GM18868 (cell line): Measurements from ENCODE around the gene MPDZ.
A peak's percentile ranks its signal among the peaks of the same experiment; 100 is the strongest.

ENCODE experiments used
- ATAC-seq: cut with Tn5 transposase; IDR thresholded peaks from one replicate; pipeline ENCODE4 v1.9.1; 2021; ENCODE audit warnings: mild to moderate bottlenecking, moderate library complexity; ENCODE audit not compliant: unreplicated experiment

The MPDZ gene, protein sequence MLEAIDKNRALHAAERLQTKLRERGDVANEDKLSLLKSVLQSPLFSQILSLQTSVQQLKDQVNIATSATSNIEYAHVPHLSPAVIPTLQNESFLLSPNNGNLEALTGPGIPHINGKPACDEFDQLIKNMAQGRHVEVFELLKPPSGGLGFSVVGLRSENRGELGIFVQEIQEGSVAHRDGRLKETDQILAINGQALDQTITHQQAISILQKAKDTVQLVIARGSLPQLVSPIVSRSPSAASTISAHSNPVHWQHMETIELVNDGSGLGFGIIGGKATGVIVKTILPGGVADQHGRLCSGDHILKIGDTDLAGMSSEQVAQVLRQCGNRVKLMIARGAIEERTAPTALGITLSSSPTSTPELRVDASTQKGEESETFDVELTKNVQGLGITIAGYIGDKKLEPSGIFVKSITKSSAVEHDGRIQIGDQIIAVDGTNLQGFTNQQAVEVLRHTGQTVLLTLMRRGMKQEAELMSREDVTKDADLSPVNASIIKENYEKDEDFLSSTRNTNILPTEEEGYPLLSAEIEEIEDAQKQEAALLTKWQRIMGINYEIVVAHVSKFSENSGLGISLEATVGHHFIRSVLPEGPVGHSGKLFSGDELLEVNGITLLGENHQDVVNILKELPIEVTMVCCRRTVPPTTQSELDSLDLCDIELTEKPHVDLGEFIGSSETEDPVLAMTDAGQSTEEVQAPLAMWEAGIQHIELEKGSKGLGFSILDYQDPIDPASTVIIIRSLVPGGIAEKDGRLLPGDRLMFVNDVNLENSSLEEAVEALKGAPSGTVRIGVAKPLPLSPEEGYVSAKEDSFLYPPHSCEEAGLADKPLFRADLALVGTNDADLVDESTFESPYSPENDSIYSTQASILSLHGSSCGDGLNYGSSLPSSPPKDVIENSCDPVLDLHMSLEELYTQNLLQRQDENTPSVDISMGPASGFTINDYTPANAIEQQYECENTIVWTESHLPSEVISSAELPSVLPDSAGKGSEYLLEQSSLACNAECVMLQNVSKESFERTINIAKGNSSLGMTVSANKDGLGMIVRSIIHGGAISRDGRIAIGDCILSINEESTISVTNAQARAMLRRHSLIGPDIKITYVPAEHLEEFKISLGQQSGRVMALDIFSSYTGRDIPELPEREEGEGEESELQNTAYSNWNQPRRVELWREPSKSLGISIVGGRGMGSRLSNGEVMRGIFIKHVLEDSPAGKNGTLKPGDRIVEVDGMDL (N-terminal part only)

DNA sequence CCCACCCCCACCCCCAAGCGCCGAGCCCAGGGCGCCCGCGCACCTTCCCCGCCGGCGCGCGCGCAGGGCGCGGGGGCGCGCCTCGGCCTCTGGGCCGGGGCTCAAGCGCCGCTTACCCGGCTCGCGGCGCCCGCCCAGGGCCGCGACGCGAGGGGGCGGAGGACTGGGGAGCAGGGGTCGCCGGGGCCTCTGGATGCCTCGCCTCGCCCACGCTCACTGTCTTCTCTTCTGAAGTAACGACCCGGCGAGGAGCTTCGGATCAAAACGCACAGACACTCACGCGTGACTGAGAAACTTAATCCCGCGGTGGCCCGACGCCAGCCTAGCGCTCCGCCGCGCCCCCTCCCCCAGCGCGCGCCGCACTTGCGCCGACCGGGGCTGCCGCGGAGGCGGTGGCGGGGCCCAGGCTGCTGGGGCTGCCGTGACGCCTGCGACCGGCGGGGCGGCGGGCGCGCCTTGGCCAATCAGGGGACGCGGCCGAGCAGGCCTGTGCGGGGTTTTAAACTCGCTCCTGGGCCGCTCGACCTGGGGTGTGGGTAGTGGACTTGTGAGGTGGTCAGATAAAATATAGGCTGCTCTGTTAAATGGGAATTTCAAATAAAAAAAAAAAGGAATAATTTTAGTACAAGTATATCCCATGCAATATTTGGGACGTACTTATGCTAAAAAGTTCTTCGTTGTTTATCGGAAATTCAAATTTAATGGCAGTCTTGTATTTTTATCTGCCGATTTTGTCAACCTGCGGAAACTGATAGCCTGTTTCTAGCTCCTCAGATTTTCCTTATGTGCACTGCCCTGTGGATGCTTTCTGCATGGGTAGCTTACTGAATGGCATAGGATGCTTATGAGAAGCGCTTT is at the start of gene MPDZ:
TSS of gene MPDZ (minus strand) at position 409 of the 858 bp plus-strand sequence. CDS start 29,377 bp downstream, outside the sequence.
- ATAC-seq = peak; percentile 36

DNA sequence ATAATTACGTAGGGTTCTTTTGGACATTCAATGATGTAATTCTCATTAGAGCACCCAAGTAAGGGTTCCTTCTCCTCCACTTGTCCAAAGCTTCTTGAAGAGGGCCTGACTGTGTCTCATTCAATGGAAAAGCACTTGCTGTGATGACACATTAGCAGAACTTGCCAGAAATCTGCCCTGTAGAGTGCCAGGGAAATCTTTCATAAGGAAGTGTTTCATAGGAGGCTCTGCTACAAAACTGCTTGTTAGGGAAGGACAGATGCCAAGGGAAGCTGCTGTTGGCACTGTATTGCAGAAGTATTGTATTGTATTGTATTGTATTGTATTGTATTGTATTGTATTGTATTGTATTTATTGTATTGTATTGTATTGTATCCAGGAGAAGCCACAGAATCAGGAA is 45.5 kb upstream of the MPDZ start:
- no peak for ATAC-seq

DNA sequence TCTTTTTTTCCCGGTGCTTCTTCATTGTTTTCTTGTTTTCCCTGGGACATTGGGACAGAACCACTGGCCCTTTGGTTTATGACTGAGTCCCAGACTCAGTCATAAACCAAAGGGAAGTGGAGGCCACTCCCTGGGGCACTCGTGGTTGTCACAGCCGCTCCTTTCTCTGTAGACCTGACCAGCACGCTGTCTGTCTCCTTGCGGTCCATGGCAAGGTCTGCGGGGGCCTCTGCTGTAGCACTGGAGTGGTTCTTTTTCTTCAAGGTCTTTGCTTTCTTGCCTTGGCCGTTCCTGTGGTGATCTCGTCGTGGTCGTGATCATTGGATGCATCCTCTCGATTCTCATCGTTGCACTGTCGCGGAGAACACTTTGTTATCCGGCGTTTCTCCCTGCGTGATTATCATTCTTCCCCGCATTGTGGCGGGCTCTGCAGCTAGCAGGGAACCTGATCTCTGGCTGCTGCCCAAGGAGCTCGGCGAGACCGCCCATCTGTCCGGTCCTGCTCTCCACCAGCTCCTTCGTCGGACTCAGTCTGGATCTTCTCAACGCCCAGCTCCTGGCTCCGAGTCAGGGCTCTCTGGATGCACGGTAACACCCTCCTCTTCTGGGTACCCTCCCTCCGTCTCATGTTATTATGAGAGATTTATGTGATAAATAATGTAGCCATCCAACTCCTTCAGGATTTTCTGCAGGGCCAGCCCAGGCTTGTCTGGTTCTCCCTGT is 43.5 kb upstream of the MPDZ start:
- no peak for ATAC-seq

DNA sequence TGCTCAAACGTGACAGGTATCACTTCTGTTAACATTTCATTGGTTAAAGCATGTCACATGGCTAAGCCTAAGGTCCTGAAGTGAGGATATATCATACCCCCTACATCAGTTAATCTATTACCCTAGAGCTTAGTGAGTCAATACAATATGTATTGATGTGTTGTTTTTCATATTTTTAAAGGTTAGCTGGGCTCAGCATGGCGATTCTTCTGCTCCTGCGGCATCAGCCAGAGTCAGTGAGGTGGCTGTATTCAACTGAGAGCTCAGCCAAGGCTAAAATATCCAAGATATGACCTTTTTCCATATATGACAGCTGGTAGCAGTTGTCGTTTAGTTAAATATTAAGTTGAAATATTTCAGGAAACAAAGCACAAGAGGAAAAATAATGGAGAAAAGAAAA is 38.5 kb upstream of the MPDZ start:
- ATAC-seq = no peak

DNA sequence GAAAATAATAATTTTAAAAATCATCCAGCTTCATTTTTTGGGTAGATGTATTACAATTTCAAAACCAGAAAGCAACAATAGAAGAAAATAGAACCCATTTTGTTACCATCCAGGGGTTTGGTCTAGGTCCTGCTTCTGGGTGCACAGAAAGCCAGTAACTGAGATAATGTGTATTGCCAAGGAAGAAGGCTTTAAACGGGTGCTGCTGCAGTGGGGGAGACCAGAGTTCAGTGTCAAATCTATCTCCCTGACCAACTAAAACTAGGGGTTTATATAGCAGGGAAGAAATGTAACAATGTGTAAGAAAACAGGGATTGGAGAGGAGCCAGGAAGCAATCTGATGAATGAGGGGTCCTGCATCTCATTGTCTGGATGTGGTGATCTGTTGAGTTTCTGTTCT is 17.5 kb upstream of the MPDZ start:
- no peak for ATAC-seq

DNA sequence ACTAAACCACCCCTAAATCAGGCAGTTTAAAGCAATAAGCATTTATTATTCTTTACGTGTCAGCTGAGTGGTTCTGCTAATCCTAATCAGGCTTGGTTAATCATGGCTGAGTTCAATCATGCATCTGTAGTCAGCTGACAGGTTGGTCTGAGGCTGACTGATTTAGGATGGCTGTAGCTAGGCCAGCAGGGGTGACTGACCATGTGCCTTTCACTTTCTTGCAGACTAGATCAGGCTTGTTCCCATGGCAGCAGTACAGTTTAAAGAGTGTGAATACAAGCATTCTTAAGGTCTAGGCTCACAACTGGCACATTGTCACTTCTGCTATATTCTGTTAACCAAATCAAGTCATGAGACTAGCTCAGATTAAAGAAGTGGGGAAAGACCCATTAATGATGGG is 16.1 kb upstream of the MPDZ start:
- ATAC-seq = no peak

DNA sequence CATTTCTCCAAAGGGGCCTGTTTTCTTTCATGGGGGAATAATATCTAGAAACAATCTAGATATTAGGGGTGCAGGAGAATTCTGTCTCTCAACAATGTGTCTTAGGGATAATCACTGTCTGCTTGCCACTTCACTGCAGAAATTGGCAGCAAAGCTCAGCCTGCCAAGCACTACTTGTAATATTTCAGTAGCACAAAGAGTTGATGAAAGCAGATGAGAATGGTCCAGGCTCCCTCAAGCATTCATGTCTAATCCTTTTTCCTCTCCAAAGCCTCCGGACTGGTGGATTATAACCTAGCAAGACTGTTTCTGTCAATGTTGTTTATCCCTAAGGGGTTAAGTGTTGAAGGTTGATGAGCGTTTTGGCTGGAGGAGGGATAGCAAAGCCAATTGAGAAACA is 13.3 kb upstream of the MPDZ start:
- ATAC-seq = no peak

DNA sequence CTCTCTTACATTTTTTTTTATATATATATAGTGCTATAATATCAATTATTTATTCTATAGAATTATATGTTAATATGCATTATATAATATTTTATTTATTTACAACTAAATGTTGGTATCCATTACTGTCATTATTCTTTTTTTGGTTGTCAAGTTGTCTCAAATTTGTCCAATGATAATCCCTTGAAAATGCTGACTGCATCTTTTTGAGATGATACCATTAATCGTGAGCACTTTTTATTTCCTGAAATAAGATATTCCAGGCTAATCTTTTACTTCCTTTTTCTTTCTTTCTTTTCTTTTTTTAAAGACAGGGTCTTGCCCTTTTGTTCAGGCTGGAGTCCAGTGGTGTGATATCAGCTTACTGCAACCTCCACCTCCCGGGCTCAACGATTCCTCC is 12.7 kb upstream of the MPDZ start:
- no peak for ATAC-seq

DNA sequence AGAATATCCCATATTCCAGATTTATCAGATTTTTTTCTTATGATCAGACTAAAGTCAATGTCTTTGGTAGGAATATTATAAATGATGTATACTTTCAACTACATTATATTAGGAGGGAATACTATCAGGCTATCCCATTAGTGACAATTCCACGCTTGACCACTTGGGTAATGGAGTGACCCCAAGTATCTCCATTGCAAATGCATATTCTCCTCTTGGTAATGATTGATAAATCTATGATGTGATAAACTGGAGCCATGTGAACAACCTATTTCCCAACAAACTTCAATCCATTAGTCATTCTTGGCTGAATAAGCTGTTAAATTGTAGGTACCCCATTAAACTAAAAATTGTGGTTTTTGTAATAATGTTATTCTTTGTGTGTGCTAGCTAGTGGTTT is 12.2 kb upstream of the MPDZ start:
- no peak for ATAC-seq

DNA sequence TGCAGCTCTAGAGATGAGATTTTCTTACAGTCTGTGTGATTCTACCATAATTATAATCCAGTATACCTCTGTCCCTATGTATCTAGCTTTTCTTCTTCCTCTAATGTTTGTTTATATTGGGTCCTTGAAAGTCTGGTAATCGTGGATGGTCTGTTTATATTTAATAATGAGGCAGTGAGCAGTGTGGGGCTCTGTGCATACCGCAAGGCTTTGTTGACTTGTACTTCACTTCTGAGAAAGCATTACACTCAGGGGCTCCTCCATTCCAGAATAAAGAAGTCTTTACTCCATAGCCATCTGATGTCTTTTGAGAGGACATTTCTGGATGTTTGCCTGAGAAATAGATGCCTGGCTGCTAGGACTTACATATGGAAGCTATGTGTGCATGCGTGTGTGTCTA is 4.5 kb upstream of the MPDZ start:
- no peak for ATAC-seq

DNA sequence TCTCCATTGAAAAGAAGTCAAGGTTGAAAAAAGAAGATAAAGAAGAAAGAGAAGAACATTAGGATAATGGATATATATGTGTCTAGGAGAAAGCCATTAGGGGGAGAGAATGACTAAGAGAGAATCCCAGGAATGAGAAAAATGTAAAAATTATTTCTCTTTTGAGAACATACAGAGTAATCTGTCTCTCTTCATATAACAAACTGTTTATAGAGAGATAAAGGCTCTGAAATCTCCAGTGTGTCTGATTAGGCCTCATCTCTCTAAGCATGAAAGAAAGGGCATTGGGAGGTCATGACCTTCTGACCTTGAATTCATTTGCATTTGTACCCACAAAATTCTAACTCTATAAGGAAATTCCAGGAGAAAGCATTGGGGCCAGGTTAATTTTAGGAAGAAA is 3.5 kb upstream of the MPDZ start:
- no peak for ATAC-seq

DNA sequence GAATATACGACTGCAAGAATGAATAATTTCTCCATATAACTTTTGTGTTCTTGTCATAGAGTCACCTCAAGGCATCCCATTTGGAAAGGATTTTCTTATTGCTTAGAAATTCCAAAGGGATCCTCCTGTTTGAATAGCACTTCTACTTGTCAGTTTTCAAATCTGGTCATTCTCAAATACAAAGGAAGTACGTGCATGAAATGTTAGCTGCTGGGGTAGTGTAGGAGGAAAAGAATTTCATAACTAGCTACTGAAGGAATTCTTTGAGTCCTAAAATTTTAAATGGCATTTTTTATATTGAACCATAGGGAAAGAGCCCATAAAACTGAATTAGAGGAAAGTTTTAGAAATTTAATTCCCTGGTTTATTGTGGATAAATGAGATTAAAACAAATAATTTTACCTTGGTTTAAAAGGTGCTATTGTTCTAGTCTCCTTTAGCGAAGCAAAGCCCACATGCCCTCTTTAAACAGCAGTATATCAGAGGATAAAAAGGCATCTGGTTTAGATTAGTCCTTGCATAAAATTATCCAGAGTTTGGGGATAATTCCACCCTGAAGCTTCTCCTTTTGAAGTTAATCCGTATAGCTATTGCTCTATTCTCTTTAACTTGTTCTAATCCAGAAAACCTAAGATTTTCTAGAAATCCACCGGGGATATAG is 2.0 kb upstream of the MPDZ start:
- ATAC-seq = no peak

DNA sequence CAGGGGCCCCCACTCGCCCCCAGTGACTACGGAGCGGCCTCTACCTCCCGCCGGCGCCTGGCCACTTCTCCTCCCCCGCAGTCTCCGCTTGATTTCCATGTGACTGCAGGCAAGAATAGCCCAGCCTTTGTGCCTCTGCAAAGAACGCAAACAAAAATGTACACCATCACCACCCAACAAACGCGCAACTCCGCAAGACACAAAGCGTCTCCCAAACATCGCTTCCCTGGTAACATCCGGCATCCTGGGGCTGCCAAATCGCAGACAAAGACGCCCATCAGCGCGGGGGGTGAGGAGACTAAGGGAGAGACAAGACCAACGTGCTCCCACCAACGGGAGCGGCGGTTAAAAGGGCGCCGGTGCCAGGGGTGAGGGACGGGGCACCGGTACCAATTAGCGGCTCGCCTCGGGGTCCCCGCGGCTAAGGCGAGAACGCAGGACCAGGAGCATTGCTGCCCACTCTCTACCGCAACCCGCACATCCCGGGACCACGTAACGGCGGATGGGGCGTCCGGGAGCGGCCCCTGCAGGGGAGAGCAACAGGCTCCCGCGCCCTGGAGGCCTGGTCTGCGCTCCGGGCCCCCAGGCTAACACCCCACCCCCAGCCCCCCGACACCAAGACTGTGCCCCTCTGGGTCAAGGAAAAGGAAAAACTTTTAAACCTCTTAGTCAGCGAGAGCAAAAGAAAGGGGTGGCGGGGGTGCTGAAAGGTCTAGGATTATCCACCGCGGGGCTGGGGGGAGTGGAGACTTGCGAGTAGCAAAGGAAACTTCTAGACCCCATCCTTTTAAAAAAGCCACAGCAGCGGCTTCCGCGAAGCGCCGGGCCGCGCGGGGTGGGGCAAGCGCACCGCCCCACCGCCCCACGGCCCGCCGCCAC is 885 bp downstream of the MPDZ start:
- ATAC-seq = no peak

DNA sequence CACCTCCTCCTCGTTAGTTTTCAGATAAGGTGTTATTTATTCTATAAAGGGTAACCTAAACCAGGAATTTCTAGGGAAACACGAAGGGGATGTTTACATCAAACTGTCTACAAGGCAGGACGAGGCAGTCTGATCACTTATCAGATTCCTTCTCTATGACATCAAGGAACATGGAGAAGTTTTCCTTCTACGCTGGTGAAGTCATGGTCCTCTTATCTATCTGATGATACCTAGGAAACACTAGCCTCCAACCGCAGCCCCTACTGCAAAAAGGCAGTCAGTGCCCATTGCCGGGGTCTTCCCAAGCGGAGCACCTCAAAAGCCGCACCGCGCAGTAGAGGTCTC is 1.5 kb downstream of the MPDZ start:
- ATAC-seq = no peak

DNA sequence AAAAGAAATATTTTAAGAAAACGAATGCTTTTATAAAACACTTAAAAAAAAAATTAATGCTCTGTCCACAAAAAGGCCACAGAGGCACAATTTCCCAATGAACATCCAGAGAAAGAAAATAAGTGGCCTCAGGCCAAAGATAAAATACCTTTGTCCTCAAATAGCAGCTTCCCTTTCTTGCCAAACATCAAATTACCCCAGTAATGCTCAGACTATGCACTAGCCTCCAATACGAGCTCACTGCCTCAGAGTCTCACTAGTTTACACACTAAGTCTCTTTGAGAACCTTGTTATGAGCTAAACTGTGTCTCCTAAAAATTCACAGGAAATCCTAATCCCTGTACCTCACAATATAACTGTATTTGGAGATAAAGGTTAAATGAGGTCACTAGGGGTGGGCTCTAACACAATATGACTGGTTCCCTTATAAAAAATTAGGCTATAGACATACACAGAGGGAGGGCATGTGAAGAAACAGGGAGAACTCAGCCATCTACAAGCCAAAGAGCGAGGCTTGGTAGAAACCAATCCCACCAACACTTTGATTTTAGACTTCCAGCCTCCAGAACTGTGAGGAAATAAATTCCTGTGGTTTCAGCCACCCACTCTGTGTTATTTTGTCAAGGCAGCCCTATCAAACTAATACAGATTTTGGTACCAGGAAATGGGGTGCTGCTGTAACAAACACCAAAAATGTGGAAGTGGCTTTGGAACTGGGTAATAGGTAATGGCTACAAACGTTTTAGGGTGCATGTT is 4.4 kb downstream of the MPDZ start:
- no peak for ATAC-seq

DNA sequence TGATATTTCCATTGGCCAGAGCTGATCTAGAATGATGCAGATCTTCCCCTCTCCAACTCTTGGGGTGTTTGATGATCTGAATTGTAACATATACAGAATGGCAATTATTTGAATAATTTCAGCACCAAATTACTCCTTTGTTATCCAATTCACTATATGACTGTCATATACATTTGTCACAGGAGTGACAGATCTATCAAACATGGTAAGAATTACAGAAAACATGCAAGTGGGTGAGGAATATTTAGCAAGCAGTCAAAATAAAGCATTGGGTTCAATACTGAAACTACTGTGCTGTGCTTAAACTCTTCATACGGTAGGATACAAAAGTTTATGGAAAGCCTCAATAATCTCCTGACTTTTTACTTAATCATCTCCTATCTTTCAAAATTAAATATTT is 8.8 kb downstream of the MPDZ start:
- ATAC-seq = no peak

DNA sequence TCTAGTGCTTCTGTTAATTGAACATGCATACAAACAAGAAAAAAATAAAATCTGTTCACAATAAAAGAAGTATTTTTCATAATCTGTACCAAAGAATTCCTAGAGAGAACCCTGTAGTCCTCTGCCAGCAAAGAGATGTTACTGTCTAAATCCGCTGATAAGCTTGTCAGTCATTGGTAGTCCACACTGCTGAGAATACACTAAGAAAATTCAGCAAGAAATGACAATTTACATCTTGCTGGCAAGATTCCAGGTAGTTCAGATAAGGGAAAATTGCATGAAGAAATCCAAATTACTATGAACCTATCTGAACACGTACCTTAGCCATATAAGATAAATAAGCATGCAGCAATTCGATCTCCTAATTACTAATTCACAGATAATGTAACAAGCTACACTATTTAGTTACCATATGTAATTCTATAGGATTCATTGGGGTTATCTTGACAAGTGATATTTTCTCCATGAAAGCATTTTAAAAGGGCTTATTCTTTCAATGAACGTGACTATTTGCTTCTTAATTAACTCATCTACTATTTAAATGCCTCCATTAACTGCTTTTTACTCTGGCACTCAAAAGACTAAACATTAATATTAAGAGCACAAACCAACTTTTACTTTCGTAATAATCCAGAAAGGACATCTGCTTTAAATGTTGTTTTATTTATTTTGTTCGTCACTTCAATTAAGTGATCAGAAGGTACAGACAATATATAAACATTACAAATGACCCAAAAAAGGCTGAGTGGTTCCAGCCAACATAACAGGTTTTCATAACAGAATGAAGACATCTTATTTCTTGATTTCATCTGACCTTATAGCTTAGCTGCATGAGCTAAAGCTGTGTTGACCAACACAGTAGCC is 9.7 kb downstream of the MPDZ start:
- ATAC-seq = no peak
